H1 (cell line): ENCODE measurements around the gene MBNL1. TPM values are rescaled to one million over a fixed set of nuclear protein-coding genes. Genes with fewer than 3 reads are reported as not detected.

Experiments used
- CTCF ChIA-PET: fragments of 300-600 bp; sonication (Branson Sonifier 250); formaldehyde crosslinking; loops from one replicate; lab custom pipeline; 2021; ENCODE audit not compliant: partially characterized antibody; lab: Charles Lee
- POLR2A ChIA-PET: fragments of 300-600 bp; sonication (Branson Sonifier 250); formaldehyde crosslinking; loops from one replicate; lab custom pipeline; 2021; ENCODE audit warnings: inconsistent platforms; ENCODE audit not compliant: partially characterized antibody; lab: Charles Lee
- DNase-seq, 2 experiments: peaks; one replicate each; pipeline versions ENCODE4 v3.0.0 to v3.0.0-alpha.2; 2010 to 2022; ENCODE audit warnings: low spot score in 2 of 2, low read depth in 1 of 2, mixed read lengths in 1 of 2
- FAIRE-seq: peaks from 2 replicates; lab custom pipeline; 2011; peaks lifted over from hg19 to GRCh38; lab: Jason Lieb, UNC
- H2AFZ ChIP-seq: 2 replicates; pipeline ENCODE4 v1.8.1; 2012; ENCODE audit warnings: low read length, inconsistent platforms
- H2AK5ac ChIP-seq: 2 replicates; pipeline ENCODE4 v1.6.1; 2013; ENCODE audit warnings: low read depth, low read length
- H2BK120ac ChIP-seq: replicated peaks from 2 replicates; pipeline ENCODE3; 2013; ENCODE audit warnings: low read depth, low read length, inconsistent platforms
- H2BK12ac ChIP-seq: 2 replicates; pipeline ENCODE4 v1.6.1; 2013; ENCODE audit warnings: low read depth, low read length
- H2BK15ac ChIP-seq: 2 replicates; pipeline ENCODE4 v1.6.1; 2013; ENCODE audit warnings: low read length
- H2BK20ac ChIP-seq: 2 replicates; pipeline ENCODE4 v1.6.1; 2013; ENCODE audit warnings: low read length
- H2BK5ac ChIP-seq: 2 replicates; pipeline ENCODE4 v1.6.1; 2013; ENCODE audit warnings: low read depth, low read length
- H3K14ac ChIP-seq: 2 replicates; pipeline ENCODE4 v1.6.1; 2013; ENCODE audit warnings: inconsistent platforms; ENCODE audit not compliant: insufficient read length
- H3K18ac ChIP-seq: 2 replicates; pipeline ENCODE4 v1.6.1; 2013; ENCODE audit warnings: low read length; ENCODE audit errors: extremely low read depth
- H3K23ac ChIP-seq: 2 replicates; pipeline ENCODE4 v1.6.1; 2013; ENCODE audit warnings: inconsistent platforms; ENCODE audit not compliant: insufficient read length
- H3K23me2 ChIP-seq: 2 replicates; pipeline ENCODE4 v1.6.1; 2013; ENCODE audit warnings: low read depth, low read length
- H3K27ac ChIP-seq: 2 replicates; pipeline ENCODE4 v1.6.1; 2011; ENCODE audit warnings: low read depth, low read length, inconsistent platforms
- H3K27me3 ChIP-seq, 4 experiments: replicated peaks in 1 of 4; 1 replicate in 1 of 4; 2 replicates in 3 of 4; pipeline versions ENCODE4 v1.6.1 to v1.8.1; 2011 to 2013; ENCODE audit warnings: low read length in 3 of 4, mild to moderate bottlenecking in 3 of 4, inconsistent platforms in 2 of 4, mixed read lengths in 2 of 4, moderate library complexity in 1 of 4; ENCODE audit not compliant: control insufficient read depth in 3 of 4, insufficient read depth in 3 of 4; ENCODE audit errors: extremely low read depth in 1 of 4
- H3K36me3 ChIP-seq, 4 experiments: 2 replicates each; pipeline versions ENCODE4 v1.6.1 to v1.8.1; 2011 to 2013; ENCODE audit warnings: mild to moderate bottlenecking in 4 of 4, low read length in 3 of 4, moderate library complexity in 2 of 4, control low read depth in 1 of 4, inconsistent platforms in 1 of 4; ENCODE audit not compliant: insufficient read depth in 4 of 4, control insufficient read depth in 2 of 4
- H3K4ac ChIP-seq: replicated peaks from 2 replicates; pipeline ENCODE3; 2013; ENCODE audit warnings: low read length, low read depth, mixed read lengths, inconsistent platforms; ENCODE audit not compliant: insufficient read length
- H3K4me1 ChIP-seq, 4 experiments: replicated peaks in 1 of 4; 1 replicate in 1 of 4; 2 replicates in 3 of 4; pipeline versions ENCODE4 v1.6.1 to v1.8.1; 2011 to 2013; ENCODE audit warnings: low read length in 3 of 4, inconsistent platforms in 2 of 4, mixed read lengths in 1 of 4; ENCODE audit not compliant: insufficient read depth in 4 of 4, control insufficient read depth in 3 of 4
- H3K4me2 ChIP-seq, 2 experiments: 2 replicates each; pipeline versions ENCODE4 v1.6.1 to v1.8.1; 2011 to 2013; ENCODE audit warnings: low read depth in 2 of 2, low read length in 2 of 2, control low read depth in 1 of 2, inconsistent platforms in 1 of 2, mild to moderate bottlenecking in 1 of 2; ENCODE audit not compliant: insufficient read depth in 1 of 2
- H3K4me3 ChIP-seq, 4 experiments: fragments of 200-600, 300-600 bp in 1 of 4; sonication (generic), shearing (Covaris generic), sonication (Bioruptor Twin) in 1 of 4; 2 replicates each; pipeline versions ENCODE4 v1.5.1 to v1.8.1; 2011 to 2016; ENCODE audit warnings: low read length in 4 of 4, low read depth in 3 of 4, control low read depth in 2 of 4, inconsistent platforms in 2 of 4, mild to moderate bottlenecking in 2 of 4, mixed read lengths in 1 of 4, moderate library complexity in 1 of 4; ENCODE audit not compliant: insufficient read depth in 2 of 4; ENCODE audit errors: extremely low read depth in 1 of 4
- H3K56ac ChIP-seq: replicated peaks from 2 replicates; pipeline ENCODE3; 2013; ENCODE audit warnings: low read depth, mild to moderate bottlenecking, mixed read lengths, low read length, inconsistent platforms; ENCODE audit not compliant: insufficient read length
- H3K79me1 ChIP-seq: 2 replicates; pipeline ENCODE4 v1.6.1; 2013; ENCODE audit warnings: low read depth, low read length, control low read depth
- H3K79me2 ChIP-seq, 2 experiments: 2 replicates each; pipeline versions ENCODE4 v1.6.1 to v1.8.1; 2012 to 2013; ENCODE audit warnings: low read length in 2 of 2, mild to moderate bottlenecking in 2 of 2, inconsistent platforms in 1 of 2; ENCODE audit not compliant: insufficient read depth in 2 of 2, control insufficient read depth in 1 of 2
- H3K9ac ChIP-seq, 4 experiments: replicated peaks in 1 of 4; 1 replicate in 1 of 4; 2 replicates in 3 of 4; pipeline versions ENCODE4 v1.6.1 to v1.8.1; 2011 to 2013; ENCODE audit warnings: low read depth in 3 of 4, low read length in 3 of 4, control low read depth in 2 of 4, mild to moderate bottlenecking in 2 of 4, moderate library complexity in 2 of 4, inconsistent platforms in 1 of 4; ENCODE audit errors: extremely low read depth in 1 of 4
- H3K9me3 ChIP-seq, 2 experiments: 2 replicates each; pipeline versions ENCODE4 v1.6.1 to v1.8.1; 2012 to 2013; ENCODE audit warnings: mild to moderate bottlenecking in 2 of 2, moderate library complexity in 2 of 2, control low read depth in 1 of 2, inconsistent platforms in 1 of 2, low read depth in 1 of 2, low read length in 1 of 2, mixed read lengths in 1 of 2; ENCODE audit not compliant: insufficient read depth in 2 of 2
- H4K20me1 ChIP-seq, 2 experiments: replicated peaks in 1 of 2; 2 replicates each; pipeline versions ENCODE3 to v1.8.1; 2011 to 2013; ENCODE audit warnings: inconsistent platforms in 2 of 2, low read length in 2 of 2, mild to moderate bottlenecking in 1 of 2; ENCODE audit not compliant: insufficient read depth in 2 of 2, control insufficient read depth in 1 of 2
- H4K5ac ChIP-seq: 2 replicates; pipeline ENCODE4 v1.6.1; 2013; ENCODE audit warnings: low read length, low read depth, mixed read lengths, inconsistent platforms; ENCODE audit not compliant: insufficient read length
- H4K8ac ChIP-seq: 2 replicates; pipeline ENCODE4 v1.8.0; 2013; ENCODE audit warnings: mild to moderate bottlenecking, moderate library complexity, low read length, inconsistent platforms; ENCODE audit not compliant: insufficient read depth; ENCODE audit errors: extremely low read depth
- H4K91ac ChIP-seq: replicated peaks from 2 replicates; pipeline ENCODE3; 2013; ENCODE audit warnings: low read length, mixed read lengths, inconsistent platforms; ENCODE audit not compliant: insufficient read length
- CBX5 ChIP-seq: fragments of 300-800, 300-1000 bp; sonication (generic); IDR thresholded peaks from 2 replicates; pipeline ENCODE4 v1.7.1; 2016; ENCODE audit warnings: antibody characterized with exemption, low read length, low read depth
- TCF12 ChIP-seq: IDR thresholded peaks from 2 replicates; pipeline ENCODE4 v1.6.1; 2011; ENCODE audit warnings: low read depth, mild to moderate bottlenecking, low read length
- WGBS, 2 experiments: shearing (Covaris generic) in 1 of 2; methylation state at CpG; one replicate each; pipeline versions ENCODE4 v1.1.6 to v1.1.7; 2013 to 2015; ENCODE audit warnings: low lambda C conversion rate in 2 of 2, mixed read lengths in 2 of 2, inconsistent platforms in 1 of 2, low coverage in 1 of 2, missing lambda C conversion rate in 1 of 2; ENCODE audit not compliant: insufficient replicate concordance in 2 of 2, insufficient coverage in 1 of 2, insufficient read length in 1 of 2; ENCODE audit errors: extremely low coverage in 1 of 2, missing lambda C conversion rate in 1 of 2; 5-methylcytosine and 5-hydroxymethylcytosine counted together
- polyA plus RNA-seq, 7 experiments: library from polyadenylated mRNA; depleted of rRNA in 3 of 7; stranded (reverse) in 5 of 7; unstranded in 2 of 7; fragments of >200 nt in 5 of 7; fragments of 200-250 nt in 2 of 7; gene quantifications; 1 replicate in 5 of 7; 2 replicates in 1 of 7; 4 replicates in 1 of 7; pipeline versions ENCODE4 v1.2.1 to v1.2.3, GENCODE V29; 2011 to 2013; ENCODE audit warnings: missing spikeins in 2 of 7, mixed read lengths in 2 of 7
- total RNA-seq: library from RNA; stranded (reverse); fragmentation: NEBNext Ultra II Directional; extraction: Animal tissue kit (Norgen Biotek cat#: 25700); gene quantifications from 2 replicates; pipeline ENCODE4 v1.2.1, GENCODE V29; 2021

Gene MBNL1
- total and polyA plus RNA-seq, 2 of the 8 experiments (the other 6 are each of a cell fraction or from before 2014, with no cell fraction given), result 5.0 to 16.4 TPM

DNA sequence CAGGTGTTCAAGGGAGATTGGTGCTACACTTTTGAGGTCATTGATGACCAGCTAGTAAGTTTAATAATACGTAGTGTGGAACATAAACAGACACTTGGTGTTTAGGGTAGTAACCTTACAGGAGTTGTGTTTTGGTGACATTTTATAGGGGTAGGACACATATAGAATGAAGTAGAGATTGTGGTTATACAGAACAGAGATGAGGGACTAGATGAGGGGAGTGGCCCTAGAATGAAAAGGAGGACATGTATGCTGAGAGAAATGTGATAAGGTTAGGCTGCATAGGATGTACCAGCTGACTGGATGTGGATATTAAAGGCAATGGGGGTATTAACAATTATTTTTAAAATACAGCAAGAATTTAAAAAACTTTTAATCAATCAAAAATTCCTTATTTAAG lies 8.0 kb downstream of the MBNL1 start:
- H2BK5ac ChIP-seq, result no peak overlapping the region
- H2BK120ac ChIP-seq, result no peak overlapping the region
- no peak overlapping the region for H2BK12ac ChIP-seq
- H2AFZ ChIP-seq, result no peak overlapping the region
- 97% methylated on average over 1 of the region's 1 CpG; no CpG with 5 or more reads in 1 of the 2 experiments for WGBS, 2 experiments
- peaks cover 0 to 4% (median 2%) of the 10 kb centered on the region in 4 experiments; a peak in 1 of 7 replicates for H3K4me1 ChIP-seq
- H3K4me2 ChIP-seq, result no peak overlapping the region
- ChIA-PET CTCF (no interaction called here), POLR2A (interaction anchor here (0.5 to 0.6 kb wide), 2 partner anchors 56 to 259 kb away, joined by 3 read pairs; no protein-coding TSS in a partner anchor)
- DNase-seq, result no peak
- H3K36me3 ChIP-seq, result no peaks in the 10 kb centered on the region
- no peak overlapping the region for H3K14ac ChIP-seq
- H3K79me1 ChIP-seq, result no peaks in the 10 kb centered on the region
- no peaks in the 10 kb centered on the region for H3K27me3 ChIP-seq
- no peaks in the 10 kb centered on the region for H3K23me2 ChIP-seq
- H2BK20ac ChIP-seq, result no peak overlapping the region
- no peaks in the 10 kb centered on the region for H3K9me3 ChIP-seq
- H4K8ac ChIP-seq, result no peak overlapping the region
- H3K27ac ChIP-seq, result no peak overlapping the region
- no peak overlapping the region for H3K4me3 ChIP-seq
- no peak for FAIRE-seq
- no peak overlapping the region for H4K91ac ChIP-seq
- H4K20me1 ChIP-seq, result no peaks in the 10 kb centered on the region
- no peak overlapping the region for H2BK15ac ChIP-seq
- H3K23ac ChIP-seq, result no peak overlapping the region
- H3K9ac ChIP-seq, result no peak overlapping the region
- H4K5ac ChIP-seq, result no peak overlapping the region
- no peak overlapping the region for H3K56ac ChIP-seq
- H3K79me2 ChIP-seq, result peaks cover 0 to 95% of the 10 kb centered on the region in 2 experiments; a peak in 2 of 4 replicates
- H2AK5ac ChIP-seq, result no peak overlapping the region
- no peak overlapping the region for H3K4ac ChIP-seq
- H3K18ac ChIP-seq, result no peak overlapping the region
- TF ChIP-seq CBX5, result no peak
- no peak for TF ChIP-seq TCF12
